IMR-90 (cell line): ENCODE results near the gene SHISA8. TPM values are rescaled to one million over a fixed set of nuclear protein-coding genes. Genes with fewer than 3 reads are reported as not detected.

Source experiments
- ATAC-seq: fragments of 200-7000 bp; cut with Tn5 transposase; 2 replicates; pipeline ENCODE4 v1.9.1; 2020; ENCODE audit warnings: low read depth, mild to moderate bottlenecking, moderate library complexity
- Bru-seq: library from RNA; stranded (reverse); fragments of 400-500 nt; gene quantifications from one replicate; lab custom pipeline; 2021; lab: Mats Ljungman, UMichigan
- BruChase-seq, 2 experiments: library from RNA; stranded (reverse); fragments of 400-500 nt; gene quantifications; one replicate each; lab custom pipeline; 2021; lab: Mats Ljungman, UMichigan
- BruUV-seq: library from RNA; stranded (reverse); fragments of 400-500 nt; replicated peaks from 2 replicates; lab custom pipeline; 2021; lab: Mats Ljungman, UMichigan
- CTCF ChIA-PET: fragments of 300-600 bp; formaldehyde crosslinking; extraction: SDS; loops from one replicate; lab custom pipeline; 2021; ENCODE audit warnings: antibody characterized with exemption; lab: Yijun Ruan, JAX
- POLR2A ChIA-PET: fragments of 300-600 bp; sonication (Branson Sonifier 250); formaldehyde crosslinking; loops from one replicate; lab custom pipeline; 2022; ENCODE audit warnings: antibody characterized with exemption; ENCODE audit not compliant: unreplicated experiment; lab: Charles Lee
- DNase-seq: peaks from one replicate; pipeline ENCODE4 v3.0.0; 2013
- H2AFZ ChIP-seq: replicated peaks from 2 replicates; pipeline ENCODE3; 2013; ENCODE audit warnings: low read length, mild to moderate bottlenecking; ENCODE audit not compliant: poor library complexity
- H2AK5ac ChIP-seq: 2 replicates; pipeline ENCODE4 v1.6.1; 2013; ENCODE audit warnings: low read depth, low read length, inconsistent platforms
- H2AK9ac ChIP-seq: replicated peaks from 2 replicates; pipeline ENCODE3; 2013; ENCODE audit warnings: mild to moderate bottlenecking, low read depth, low read length, moderate library complexity; ENCODE audit not compliant: poor library complexity
- H2BK120ac ChIP-seq: 2 replicates; pipeline ENCODE4 v1.6.1; 2013; ENCODE audit warnings: low read depth, low read length, inconsistent platforms
- H2BK15ac ChIP-seq: 3 replicates; pipeline ENCODE4 v1.6.1; 2013; ENCODE audit warnings: low read depth, low read length, inconsistent platforms
- H2BK20ac ChIP-seq: 2 replicates; pipeline ENCODE4 v1.6.1; 2013; ENCODE audit warnings: low read depth, mild to moderate bottlenecking, inconsistent platforms, low read length, moderate library complexity
- H2BK5ac ChIP-seq: 2 replicates; pipeline ENCODE4 v1.6.1; 2013; ENCODE audit warnings: mild to moderate bottlenecking, low read depth, low read length, inconsistent platforms; ENCODE audit not compliant: poor library complexity, severe bottlenecking
- H3K14ac ChIP-seq: replicated peaks from 2 replicates; pipeline ENCODE4 v1.6.1; 2013; ENCODE audit warnings: low read depth, low read length, inconsistent platforms
- H3K18ac ChIP-seq: 2 replicates; pipeline ENCODE4 v1.6.1; 2013; ENCODE audit warnings: low read depth, low read length, control low read depth
- H3K23ac ChIP-seq: 2 replicates; pipeline ENCODE4 v1.6.1; 2013; ENCODE audit warnings: low read depth, low read length, inconsistent platforms
- H3K27ac ChIP-seq: 2 replicates; pipeline ENCODE4 v1.5.1; 2013; ENCODE audit warnings: mild to moderate bottlenecking, control low read depth, low read length; ENCODE audit not compliant: insufficient read depth
- H3K27me3 ChIP-seq: 2 replicates; pipeline ENCODE4 v1.6.1; 2013; ENCODE audit warnings: low read length; ENCODE audit not compliant: control insufficient read depth, insufficient read depth
- H3K36me3 ChIP-seq: 2 replicates; pipeline ENCODE4 v1.6.1; 2013; ENCODE audit warnings: low read length, mixed read lengths; ENCODE audit not compliant: control insufficient read depth, insufficient read depth
- H3K4ac ChIP-seq: 2 replicates; pipeline ENCODE4 v1.6.1; 2013; ENCODE audit warnings: low read depth, low read length, inconsistent platforms
- H3K4me1 ChIP-seq: 2 replicates; pipeline ENCODE4 v1.6.1; 2013; ENCODE audit warnings: low read length, mixed read lengths; ENCODE audit not compliant: control insufficient read depth, insufficient read depth
- H3K4me2 ChIP-seq: 2 replicates; pipeline ENCODE4 v1.6.1; 2013; ENCODE audit warnings: low read depth, mild to moderate bottlenecking, control low read depth, low read length, moderate library complexity
- H3K4me3 ChIP-seq: 2 replicates; pipeline ENCODE4 v1.5.1; 2013; ENCODE audit warnings: low read depth, mild to moderate bottlenecking, control low read depth, low read length, moderate library complexity; ENCODE audit not compliant: insufficient read depth
- H3K56ac ChIP-seq: 2 replicates; pipeline ENCODE4 v1.6.1; 2013; ENCODE audit warnings: low read length, inconsistent platforms; ENCODE audit not compliant: insufficient read depth; ENCODE audit errors: extremely low read depth
- H3K79me1 ChIP-seq, 2 experiments: 2 replicates each; pipeline ENCODE4 v1.6.1; 2013; ENCODE audit warnings: low read length in 2 of 2, inconsistent platforms in 1 of 2, low read depth in 1 of 2
- H3K9ac ChIP-seq: 2 replicates; pipeline ENCODE4 v1.6.1; 2013; ENCODE audit warnings: low read depth, low read length, control low read depth
- H3K9me1 ChIP-seq: 2 replicates; pipeline ENCODE4 v1.6.1; 2013; ENCODE audit warnings: low read length, inconsistent platforms; ENCODE audit not compliant: insufficient read depth
- H3K9me3 ChIP-seq: 2 replicates; pipeline ENCODE4 v1.6.1; 2013; ENCODE audit warnings: low read length; ENCODE audit not compliant: control insufficient read depth, insufficient read depth
- H4K20me1 ChIP-seq: 2 replicates; pipeline ENCODE4 v1.6.1; 2013; ENCODE audit warnings: low read length, inconsistent platforms; ENCODE audit not compliant: insufficient read depth
- H4K5ac ChIP-seq: 2 replicates; pipeline ENCODE4 v1.6.1; 2013; ENCODE audit warnings: mild to moderate bottlenecking, low read depth, low read length, control low read depth
- H4K8ac ChIP-seq, 2 experiments: 2 replicates each; pipeline ENCODE4 v1.6.1; 2013; ENCODE audit warnings: low read depth in 2 of 2, low read length in 2 of 2, control low read depth in 1 of 2, inconsistent platforms in 1 of 2
- H4K91ac ChIP-seq: 2 replicates; pipeline ENCODE4 v1.6.1; 2013; ENCODE audit warnings: low read depth, low read length, inconsistent platforms; ENCODE audit not compliant: insufficient read depth
- BHLHE40 ChIP-seq: fragments of 150-350 bp; IDR thresholded peaks from 2 replicates; pipeline ENCODE4 v1.6.1; 2016; ENCODE audit warnings: mild to moderate bottlenecking, low read depth, low read length
- CEBPB ChIP-seq: IDR thresholded peaks from 2 replicates; pipeline ENCODE4 v1.6.1; 2012; ENCODE audit warnings: low read depth, low read length, improper control_type of control experiment
- MAZ ChIP-seq: IDR thresholded peaks from 2 replicates; pipeline ENCODE4 v1.6.1; 2012; ENCODE audit warnings: low read depth, mild to moderate bottlenecking, low read length, improper control_type of control experiment, moderate library complexity, borderline replicate concordance
- MXI1 ChIP-seq: IDR thresholded peaks from 2 replicates; pipeline ENCODE4 v1.6.1; 2012; ENCODE audit warnings: low read depth, mild to moderate bottlenecking, low read length, moderate library complexity, borderline replicate concordance
- USF2 ChIP-seq: fragments of 150-350 bp; IDR thresholded peaks from 2 replicates; pipeline ENCODE4 v1.6.1; 2017; ENCODE audit warnings: mild to moderate bottlenecking, antibody characterized with exemption, low read length, low read depth
- WGBS, 2 experiments: methylation state at CpG; one replicate each; pipeline versions ENCODE4 v1.1.5 to v1.1.7; 2013; ENCODE audit warnings: missing lambda C conversion rate in 2 of 2; ENCODE audit not compliant: insufficient read length in 1 of 2; ENCODE audit errors: extremely low coverage in 2 of 2; 5-methylcytosine and 5-hydroxymethylcytosine counted together
- dilution Hi-C: fragments of 300-500 bp; cut with HindIII; formaldehyde crosslinking; loops from one replicate; pipeline ENCODE4 v1.14.3; 2018; ENCODE audit warnings: low sequenced_read_pairs; ENCODE audit not compliant: unreplicated experiment
- in situ Hi-C: fragments of 300-500 bp; cut with MboI; formaldehyde crosslinking; loops from 3 replicates; pipeline ENCODE4 v1.14.3; 2019; ENCODE audit warnings: low sequenced_read_pairs, inconsistent platforms, mixed read lengths
- intact Hi-C: fragments of 100-400 bp; cut with micrococcal nuclease; formaldehyde crosslinking; loops from 2 replicates; pipeline ENCODE4 v1.10.0; 2022
- long read RNA-seq: library from polyadenylated mRNA; unstranded; transcript quantifications from one replicate; pipeline ENCODE4 v2.0.0, GENCODE V29; 2021; ENCODE audit not compliant: unreplicated experiment
- polyA plus RNA-seq, 3 experiments: library from polyadenylated mRNA; depleted of rRNA; stranded (reverse); fragments of >200 nt; gene quantifications; 2 replicates each; pipeline ENCODE4 v1.2.3, GENCODE V29; 2012; ENCODE audit warnings: low replicate concordance in 1 of 3
- total RNA-seq: library from RNA; depleted of rRNA; stranded (reverse); fragments of >200 nt; gene quantifications from 2 replicates; pipeline ENCODE4 v1.2.3, GENCODE V29; 2012; rRNA removed

Gene SHISA8
- total RNA-seq: not detected in 2 replicates
- not detected in 2 replicates for polyA plus RNA-seq (2012; rRNA removed)
- polyA plus RNA-seq (2012; cell fraction: cytosol; rRNA removed): not detected in 2 replicates
- not detected in 2 replicates for polyA plus RNA-seq (2012; cell fraction: nucleus; rRNA removed; ENCODE audit: low replicate concordance)
- Bru-seq, nascent RNA: not detected
- BruChase-seq, experiment 1, labeled RNA remaining after a 6-hour chase: not detected
- BruChase-seq, experiment 2, labeled RNA remaining after a 2-hour chase: not detected
- long read RNA-seq: 0 reads

- ChIA-PET CTCF (no interaction called here), POLR2A (no interaction called here)
- Histone ChIP-seq H2BK5ac (no peak within 1 kb of the TSS), H3K4ac (no peak within 1 kb of the TSS), H3K18ac (no peak within 1 kb of the TSS), H3K23ac (no peak within 1 kb of the TSS), H4K20me1 (peaks cover 3% of the 10 kb centered on the region), H4K91ac (no peak within 1 kb of the TSS), H3K4me1 (peaks cover 2% of the 10 kb centered on the region; the same call in 1 of the 2 replicates), H3K14ac (no peak within 1 kb of the TSS), H3K4me3 (no peak within 1 kb of the TSS), H2AK5ac (no peak within 1 kb of the TSS), H3K27me3 (peaks cover 73% of the 10 kb centered on the region), H4K5ac (no peak within 1 kb of the TSS), H3K36me3 (no peaks in the 10 kb centered on the region), H4K8ac (no peak within 1 kb of the TSS), H3K9me3 (no peaks in the 10 kb centered on the region), H3K27ac (no peak within 1 kb of the TSS), H3K4me2 (peak within 1 kb of the TSS; percentile 74; the same call in 1 of the 2 replicates), H2BK20ac (no peak within 1 kb of the TSS), H2BK120ac (no peak within 1 kb of the TSS), H2AFZ (peak within 1 kb of the TSS; percentile 57), H2AK9ac (peak within 1 kb of the TSS; percentile 19), H3K56ac (no peak within 1 kb of the TSS), H3K9ac (no peak within 1 kb of the TSS), H2BK15ac (no peak within 1 kb of the TSS), H3K9me1 (no peaks in the 10 kb centered on the region; the same call in 1 of the 2 replicates), H3K79me1 (no peaks in the 10 kb centered on the region)
- no peak for TF ChIP-seq USF2
- no peak for TF ChIP-seq MXI1
- no peak for TF ChIP-seq BHLHE40
- TF ChIP-seq CEBPB: no peak
- peak; percentile 50; the same call in 1 of the 2 replicates for TF ChIP-seq MAZ
- dilution Hi-C loops (no loop called here), in situ Hi-C loops (no loop called here), intact Hi-C loops (no loop called here)
- ATAC-seq: peak; percentile 54
- peak; percentile 7 for DNase-seq
- WGBS, 2 experiments: 0% methylated on average over 3 of the region's 63 CpGs; no CpG with 5 or more reads in 1 of the 2 experiments
- BruUV-seq: no TSS peak
Measured at GRCh38 chr22:41915035-41915785, at the start of gene SHISA8. TSS of gene SHISA8 (minus strand) at chr22:41915074. CDS start at chr22:41914667, 407 bp downstream.
